Gastrocnemius medialis (tissue), 4 donors: ENCODE results near the gene RNF112. TPM values are rescaled to one million over a fixed set of nuclear protein-coding genes. Genes with fewer than 3 reads are reported as not detected.

Experiments
- ATAC-seq, 2 donors: fragments of 150-250 bp; one replicate each; pipeline ENCODE4 v1.9.1; 2016
- DNase-seq, 2 donors: peaks; one replicate each; pipeline ENCODE4 v3.0.0-alpha.2; 2019
- H3K27ac ChIP-seq, 4 donors: fragments of 200-600 bp; sonication (generic); 1 replicate in 1 of 4; 2 replicates in 3 of 4; pipeline ENCODE4 v1.5.1; 2016 to 2018; ENCODE audit warnings: mild to moderate bottlenecking in 2 of 4, moderate library complexity in 1 of 4
- H3K27me3 ChIP-seq, 3 donors: fragments of 200-600 bp; sonication (generic) in 2 of 3; 1 replicate in 1 of 3; 2 replicates in 2 of 3; pipeline versions ENCODE4 v1.5.1 to v1.6.0; 2016 to 2019; ENCODE audit warnings: mild to moderate bottlenecking in 1 of 3, moderate library complexity in 1 of 3
- H3K36me3 ChIP-seq, 2 donors: fragments of 200-600 bp; sonication (generic) in 1 of 2; one replicate each; pipeline ENCODE4 v1.5.1; 2017 to 2018
- H3K4me1 ChIP-seq, 2 donors: fragments of 200-600 bp; sonication (generic) in 1 of 2; one replicate each; pipeline ENCODE4 v1.5.1; 2016 to 2017; ENCODE audit warnings: mild to moderate bottlenecking in 2 of 2
- H3K4me3 ChIP-seq, 4 donors: fragments of 200-600 bp; sonication (generic) in 3 of 4; 1 replicate in 1 of 4; 2 replicates in 3 of 4; pipeline ENCODE4 v1.5.1; 2016 to 2019; ENCODE audit warnings: mild to moderate bottlenecking in 2 of 4
- H3K9me3 ChIP-seq, 3 donors: fragments of 200-600 bp; sonication (generic) in 2 of 3; 1 replicate in 1 of 3; 2 replicates in 2 of 3; pipeline ENCODE4 v1.5.1; 2016 to 2019
- CTCF ChIP-seq, 5 experiments: fragments of 450-650 bp in 3 of 5; fragments of 200-600 bp in 2 of 5; sonication (generic) in 2 of 5; IDR thresholded peaks in 4 of 5; conservative IDR thresholded peaks in 1 of 5; 1 replicate in 4 of 5; 2 replicates in 1 of 5; pipeline ENCODE4 v1.5.1; 2016 to 2019; ENCODE audit warnings: antibody characterized with exemption in 5 of 5, mild to moderate bottlenecking in 3 of 5, moderate library complexity in 3 of 5
- POLR2A ChIP-seq, 2 donors: fragments of 450-650 bp; IDR thresholded peaks; one replicate each; pipeline ENCODE4 v1.6.1; 2017; ENCODE audit warnings: antibody characterized with exemption in 2 of 2, mild to moderate bottlenecking in 2 of 2, moderate library complexity in 2 of 2
- in situ Hi-C, 4 donors: fragments of 200-750 bp; cut with MboI; loops; one replicate each; pipeline versions ENCODE4 v1.15.0 to v1.8.0; 2017; ENCODE audit warnings: low sequenced_read_pairs in 4 of 4
- intact Hi-C: fragments of 100-400 bp; cut with DNase I; formaldehyde crosslinking; loops from one replicate; pipeline ENCODE4 v1.15.1; 2023; ENCODE audit warnings: low total_unique reads
- total RNA-seq, 4 donors: library from RNA; depleted of rRNA; stranded (reverse); fragments of >200 nt; gene quantifications; one replicate each; pipeline versions ENCODE4 v1.1.0 to v1.2.3, GENCODE V29; 2016

RNF112 gene
- total RNA-seq, 4 donors from 2014 or later, result 0.51 to 0.98 (median 0.57) TPM

- DNase-seq, result peak in 1 of 2 donors; percentile 58
- no peak for TF ChIP-seq POLR2A (IDR thresholded peaks at IDR 0.05)
- TF ChIP-seq CTCF (IDR thresholded peaks at IDR 0.05 in 4 of 5, conservative IDR thresholded peaks at IDR 0.05 in 1 of 5), result no peak
- peaks cover 22 to 44% of the 10 kb centered on the region in 2 donors for H3K4me1 ChIP-seq
These were observed 23.8 kb upstream of the RNF112 start, which contains the start of gene MFAP4 for GRCh38 chr17:19386974-19387920. TSS of gene MFAP4 (minus strand) at chr17:19387190. CDS start at chr17:19387155, 35 bp downstream.

GRCh38 chr17:19387921-19388521 lies 23.0 kb upstream of the RNF112 start:
- Histone ChIP-seq H3K4me1 (peaks cover 22 to 44% of the 10 kb centered on the region in 2 donors), H3K36me3 (peaks cover 0 to 10% of the 10 kb centered on the region in 2 donors), H3K9me3 (no peaks in the 10 kb centered on the region), H3K27me3 (no peaks in the 10 kb centered on the region), H3K4me3 (no peak overlapping the region), H3K27ac (peak overlapping the region; percentile 60 to 81 (median 76))
- in situ Hi-C loops (no loop called here), intact Hi-C loops (no loop called here)
- ATAC-seq (peak; percentile 31 to 32), DNase-seq (no peak)
- TF ChIP-seq POLR2A (IDR thresholded peaks at IDR 0.05), result no peak
- TF ChIP-seq CTCF (IDR thresholded peaks at IDR 0.05 in 4 of 5, conservative IDR thresholded peaks at IDR 0.05 in 1 of 5), result no peak

More at GRCh38 chr17:19386974-19387920, 23.8 kb upstream of the RNF112 start, which contains the start of gene MFAP4:
- ATAC-seq, result peak in 1 of 2 donors; percentile 22
- H3K9me3 ChIP-seq, result no peaks in the 10 kb centered on the region
- no peaks in the 10 kb centered on the region for H3K27me3 ChIP-seq
- H3K27ac ChIP-seq, result peak within 1 kb of the TSS; percentile 60 to 81 (median 76)
- in situ Hi-C loops, result no loop called here
- peak within 1 kb of the TSS in 2 of 4 donors; percentile 11 to 17 for H3K4me3 ChIP-seq
- intact Hi-C loops, result no loop called here
- peaks cover 0 to 17% of the 10 kb centered on the region in 2 donors for H3K36me3 ChIP-seq

GRCh38 chr17:19388791-19389785 lies 21.9 kb upstream of the RNF112 start:
- DNase-seq (no peak), ATAC-seq (no peak)
- Histone ChIP-seq H3K4me1 (peaks cover 22 to 41% of the 10 kb centered on the region in 2 donors), H3K36me3 (no peaks in the 10 kb centered on the region), H3K9me3 (no peaks in the 10 kb centered on the region), H3K27me3 (no peaks in the 10 kb centered on the region), H3K27ac (peak overlapping the region in 2 of 4 donors; percentile 60 to 74), H3K4me3 (no peak overlapping the region)
- intact Hi-C loops, result no loop called here
- in situ Hi-C loops, result no loop called here
- no peak for TF ChIP-seq CTCF (IDR thresholded peaks at IDR 0.05 in 4 of 5, conservative IDR thresholded peaks at IDR 0.05 in 1 of 5)
- no peak for TF ChIP-seq POLR2A (IDR thresholded peaks at IDR 0.05)

- in situ Hi-C loops (no loop called here), intact Hi-C loops (no loop called here)
- DNase-seq, result no peak
- no peaks in the 10 kb centered on the region for H3K27me3 ChIP-seq
- no peak overlapping the region for H3K4me3 ChIP-seq
- H3K27ac ChIP-seq, result no peak overlapping the region
- ATAC-seq, result no peak
- no peaks in the 10 kb centered on the region for H3K36me3 ChIP-seq
- TF ChIP-seq CTCF (IDR thresholded peaks at IDR 0.05 in 4 of 5, conservative IDR thresholded peaks at IDR 0.05 in 1 of 5) (no peak), POLR2A (IDR thresholded peaks at IDR 0.05) (no peak)
- H3K4me1 ChIP-seq, result peaks cover 10 to 27% of the 10 kb centered on the region in 2 donors
- H3K9me3 ChIP-seq, result no peaks in the 10 kb centered on the region
These were observed 20.1 kb upstream of the RNF112 start for GRCh38 chr17:19390951-19391350.
